PC-3 (cell line): ENCODE measurements around the gene UBE2F.

Experiments
- CTCF ChIP-seq: fragments of 300-600 bp; sonication (generic); conservative IDR thresholded peaks from 2 replicates; pipeline ENCODE4 v1.5.1; 2017; ENCODE audit warnings: antibody characterized with exemption, low read depth, mild to moderate bottlenecking, low read length
- EZH2 ChIP-seq: fragments of 300-600 bp; sonication (generic); IDR thresholded peaks from one replicate; pipeline ENCODE4 v1.6.1; 2017; ENCODE audit warnings: antibody characterized with exemption, mild to moderate bottlenecking, low read length; ENCODE audit not compliant: unreplicated experiment
- EZH2phosphoT487 ChIP-seq: fragments of 300-600 bp; sonication (generic); IDR thresholded peaks from 2 replicates; pipeline ENCODE4 v1.6.1; 2018; ENCODE audit warnings: mild to moderate bottlenecking, antibody characterized with exemption, low read length, borderline replicate concordance

DNA sequence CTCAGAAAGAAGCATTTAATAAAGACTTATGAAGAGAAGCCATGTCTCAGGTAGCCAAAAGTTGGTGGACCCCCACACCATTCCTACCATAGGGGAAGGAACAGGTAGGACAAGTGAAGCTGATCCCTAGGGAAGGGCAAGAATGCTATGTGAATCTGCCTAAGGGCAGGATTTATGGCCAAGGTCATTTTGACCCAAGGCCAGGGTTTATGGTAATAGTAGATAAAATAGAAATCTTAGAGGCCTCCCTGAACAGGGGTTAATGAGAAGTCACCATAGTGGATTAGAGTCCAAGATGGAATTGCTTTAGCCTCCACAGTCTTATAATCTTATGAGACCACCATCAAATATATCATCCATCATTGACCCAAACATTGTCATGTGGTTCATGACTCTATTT lies 26.0 kb upstream of the UBE2F start:
- no peak for TF ChIP-seq CTCF
- no peak for TF ChIP-seq EZH2phosphoT487
- no peak for TF ChIP-seq EZH2
